ENCODE data around the gene INSL3.
"Not testable (repeated sequence)": the region's sequence is repeated elsewhere in the genome, so short reads cannot be mapped to it uniquely, and the experiment has no call there.

The INSL3 gene

DNA sequence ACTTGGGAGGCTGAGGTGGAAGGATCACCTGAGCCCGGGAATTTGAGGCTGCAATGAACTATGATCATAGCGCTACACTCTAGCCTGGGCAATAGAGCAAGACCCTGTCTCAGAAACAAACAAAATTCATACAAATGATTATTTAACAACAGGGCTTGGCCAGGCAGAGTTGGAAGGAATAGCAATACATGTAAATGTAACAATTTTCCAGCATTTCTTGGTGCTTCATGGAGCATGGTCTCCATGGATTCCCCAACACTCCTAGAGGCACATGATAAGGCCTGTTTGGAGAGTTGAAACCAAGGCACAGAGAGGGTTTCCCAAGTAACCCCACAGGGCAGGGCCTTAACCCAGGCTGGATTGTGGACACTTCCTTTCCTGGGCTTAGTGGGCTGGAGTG, 10.2 kb downstream of the INSL3 start:
- DNase-seq: no peak

DNA sequence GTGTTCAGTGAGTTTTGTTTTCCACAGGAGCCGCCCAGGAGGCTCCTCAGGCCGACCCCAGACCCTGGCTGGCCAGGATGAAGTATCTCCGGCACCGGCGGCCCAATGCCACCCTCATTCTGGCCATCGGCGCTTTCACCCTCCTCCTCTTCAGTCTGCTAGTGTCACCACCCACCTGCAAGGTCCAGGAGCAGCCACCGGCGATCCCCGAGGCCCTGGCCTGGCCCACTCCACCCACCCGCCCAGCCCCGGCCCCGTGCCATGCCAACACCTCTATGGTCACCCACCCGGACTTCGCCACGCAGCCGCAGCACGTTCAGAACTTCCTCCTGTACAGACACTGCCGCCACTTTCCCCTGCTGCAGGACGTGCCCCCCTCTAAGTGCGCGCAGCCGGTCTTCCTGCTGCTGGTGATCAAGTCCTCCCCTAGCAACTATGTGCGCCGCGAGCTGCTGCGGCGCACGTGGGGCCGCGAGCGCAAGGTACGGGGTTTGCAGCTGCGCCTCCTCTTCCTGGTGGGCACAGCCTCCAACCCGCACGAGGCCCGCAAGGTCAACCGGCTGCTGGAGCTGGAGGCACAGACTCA, 13.5 kb downstream of the INSL3 start:
- DNase-seq: no peak

DNA sequence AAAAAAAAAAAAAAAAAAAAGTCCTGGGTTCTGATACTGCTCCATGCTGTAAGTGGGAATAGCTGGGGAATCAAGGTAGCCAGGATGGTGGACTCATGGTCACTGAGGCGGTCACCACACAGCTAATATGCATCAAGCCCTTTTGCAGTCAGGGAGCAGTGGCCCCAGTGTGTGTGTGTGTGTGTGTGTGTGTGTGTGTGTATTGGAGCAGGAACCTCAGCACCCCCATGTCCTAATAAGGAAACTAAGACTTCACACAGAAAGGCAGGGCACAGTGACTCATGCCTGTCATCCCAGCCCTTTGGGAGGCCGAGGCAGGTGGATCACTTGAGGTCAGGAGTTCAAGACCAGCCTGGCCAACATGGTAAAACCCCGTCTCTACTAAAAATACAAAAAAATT, 14.4 kb downstream of the INSL3 start:
- no peak for DNase-seq

DNA sequence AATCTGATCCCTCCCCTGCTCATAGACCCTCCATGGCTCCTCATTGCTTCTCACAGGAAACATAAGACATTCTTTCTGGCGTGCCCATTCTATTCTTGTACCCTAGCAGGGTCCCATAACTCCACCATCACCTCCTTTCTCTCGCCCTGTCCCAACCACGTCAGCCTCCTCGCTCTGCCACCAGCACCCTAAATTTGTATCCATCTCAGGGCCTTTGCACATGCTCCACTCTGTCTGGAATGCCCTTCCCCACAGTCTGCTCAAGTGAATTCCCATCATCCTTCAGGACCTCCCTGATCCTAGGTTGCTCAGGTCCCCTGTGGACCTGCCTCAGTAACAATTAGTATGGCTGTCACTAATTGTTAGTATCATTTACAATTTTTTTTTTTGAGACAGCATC, 15.9 kb downstream of the INSL3 start:
- no peak for DNase-seq

DNA sequence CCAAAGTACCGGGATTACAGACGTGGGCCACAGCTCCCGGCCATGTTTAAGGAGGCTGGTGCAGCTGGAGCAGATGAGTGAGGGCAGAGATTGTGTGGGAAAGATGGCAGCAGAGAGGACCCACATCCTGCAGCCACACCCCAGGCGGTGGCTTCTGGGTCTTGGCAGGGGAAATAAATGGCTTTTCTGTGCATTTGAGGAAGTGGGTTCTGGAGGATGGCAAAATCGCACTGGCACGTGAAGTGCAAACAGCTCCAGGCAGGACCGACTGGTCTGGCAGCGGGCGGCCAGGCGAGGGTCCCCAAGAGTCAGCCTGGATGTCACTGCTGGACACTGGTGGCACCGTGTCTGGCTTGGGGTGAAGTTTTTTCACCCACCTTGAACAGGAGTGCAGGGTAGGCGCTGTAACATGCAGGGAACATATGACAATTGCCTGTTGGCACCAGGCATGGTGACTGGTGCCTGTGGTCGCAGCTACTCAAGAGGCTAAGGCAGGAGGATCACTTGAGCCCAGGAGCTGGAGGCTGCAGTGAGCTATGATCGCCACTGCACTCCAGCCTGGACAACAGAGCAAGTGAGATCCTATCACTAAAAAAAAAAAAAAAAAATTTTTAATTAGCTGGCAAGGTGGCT, 17.9 kb downstream of the INSL3 start:
- DNase-seq: no peak

- DNase-seq: no peak
These were observed 19.0 kb downstream of the INSL3 start for GRCh38 chr19:17802137-17802858.

GRCh38 chr19:17798599-17798998, 22.7 kb downstream of the INSL3 start:
- not testable (repeated sequence) for DNase-seq

DNA sequence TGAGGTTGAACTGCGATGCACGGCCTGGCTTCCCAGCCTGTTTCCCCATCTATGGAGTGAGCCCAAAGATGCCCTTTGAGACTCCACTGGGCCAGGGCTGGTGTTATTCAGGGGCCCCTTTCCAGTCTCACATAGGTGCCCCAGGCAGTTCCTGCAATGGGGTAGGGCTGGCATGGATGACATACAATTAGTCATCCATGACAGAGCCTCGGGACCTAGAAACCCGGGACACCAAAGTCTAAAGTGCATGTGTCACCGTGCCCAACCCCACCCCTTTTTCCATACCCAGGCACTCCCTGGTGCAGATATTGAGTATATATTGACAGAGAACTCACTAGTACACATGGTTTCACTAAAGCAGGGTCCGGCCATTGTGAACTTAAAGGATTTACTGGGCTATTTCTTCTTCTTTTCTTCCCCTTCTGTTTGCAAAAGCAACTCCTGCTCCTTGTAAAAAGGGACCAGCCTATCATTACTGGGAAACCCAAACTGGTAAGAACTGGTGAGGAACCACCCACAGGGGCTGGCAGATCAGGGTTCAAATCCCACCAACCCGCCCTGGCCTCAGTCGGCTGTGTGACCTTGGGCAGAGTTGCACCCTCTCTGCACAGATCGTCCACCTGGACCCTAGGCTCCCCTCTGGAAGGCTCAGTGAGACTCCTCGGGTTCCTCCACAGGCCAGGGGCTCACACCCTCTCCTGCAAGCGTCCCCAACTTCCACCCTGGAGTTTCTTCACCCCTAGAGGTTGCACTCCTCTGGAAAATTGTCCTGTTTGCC, 23.7 kb downstream of the INSL3 start:
- DNase-seq: no peak

DNA sequence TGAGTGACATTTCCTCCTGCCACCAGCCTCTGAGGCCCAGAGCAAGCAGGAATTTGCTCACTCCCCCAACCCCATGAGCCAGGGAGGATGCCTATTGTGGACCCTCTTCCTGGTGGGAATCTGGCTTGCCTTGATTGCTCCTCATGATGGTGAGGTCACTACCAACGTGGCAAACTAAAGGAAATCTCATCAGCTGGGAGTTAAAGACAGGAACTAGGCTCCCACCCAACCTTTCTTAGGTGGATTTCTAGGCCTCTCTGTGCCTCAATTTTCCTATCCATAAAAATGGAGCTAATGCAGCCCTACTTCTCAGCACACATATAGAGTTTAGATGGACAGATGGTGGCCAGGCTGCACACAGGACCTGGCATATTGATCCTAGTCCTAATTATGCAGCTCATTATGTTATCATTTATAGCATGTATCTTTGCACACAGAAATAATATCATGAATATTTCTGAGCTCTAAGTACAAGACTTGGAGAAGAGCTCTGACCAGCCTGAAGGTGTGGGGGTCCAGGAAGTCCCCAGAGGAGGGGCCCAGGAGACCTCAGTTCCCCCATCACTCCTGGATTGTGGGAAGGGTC, 24.4 kb downstream of the INSL3 start:
- no peak for DNase-seq

- no peak for DNase-seq
These were observed 25.1 kb downstream of the INSL3 start for GRCh38 chr19:17796013-17796837.

DNA sequence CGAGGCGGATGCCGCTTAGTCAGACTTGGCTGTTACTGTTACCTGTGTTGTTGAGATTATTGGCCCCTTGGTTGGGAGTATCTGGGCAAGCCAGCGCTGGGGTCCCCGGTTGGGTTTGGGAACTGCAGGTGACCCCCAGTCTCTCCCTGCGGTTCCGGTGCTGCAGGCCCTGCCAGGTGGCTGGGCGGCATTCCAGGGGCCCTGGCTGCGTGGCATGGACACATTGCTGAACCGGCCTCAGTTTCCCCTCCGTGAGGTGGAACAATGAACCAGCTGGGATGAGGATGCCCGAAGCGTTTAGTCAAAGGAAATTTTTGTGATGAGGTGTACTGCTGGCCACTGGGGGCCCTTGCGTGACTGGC, 25.8 kb downstream of the INSL3 start:
- no peak for DNase-seq

DNA sequence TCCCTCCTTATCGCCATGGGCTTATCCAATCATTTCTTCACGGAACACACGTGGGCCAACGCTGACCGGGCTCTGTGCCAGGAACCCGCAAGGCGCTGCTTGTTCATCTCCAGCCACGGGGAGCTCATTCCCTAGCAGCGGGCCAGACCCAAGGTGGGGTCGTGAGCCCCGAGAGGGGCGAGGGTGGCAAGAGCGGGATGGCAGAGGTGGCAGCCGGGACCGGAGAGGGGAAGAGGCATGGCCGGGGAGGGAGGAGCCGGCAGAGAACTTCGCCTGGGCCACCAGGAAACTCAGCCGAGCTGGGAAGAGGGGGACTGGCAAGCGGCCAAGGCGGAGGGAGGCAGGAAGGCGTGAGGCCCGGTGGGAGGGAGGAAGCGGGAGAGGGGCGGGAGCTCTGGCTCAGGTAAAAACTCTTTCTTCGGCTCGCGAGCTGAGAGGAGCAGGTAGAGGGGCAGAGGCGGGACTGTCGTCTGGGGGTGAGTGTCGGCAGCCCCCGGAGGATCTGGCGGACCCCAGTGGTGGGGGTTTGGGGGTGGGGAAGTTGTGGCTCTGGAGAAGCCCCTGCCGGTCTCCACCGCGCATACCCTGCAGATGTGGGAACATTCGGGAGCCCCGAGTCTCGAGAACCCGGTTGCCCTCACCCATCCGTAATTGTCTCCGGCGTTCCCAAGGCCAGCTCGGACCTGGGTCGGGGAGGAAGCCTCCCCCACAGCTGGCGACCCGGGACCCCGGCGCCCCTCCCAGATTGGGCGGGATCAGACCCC, 26.4 kb downstream of the INSL3 start, which contains the start of gene B3GNT3:
TSS of gene B3GNT3 (plus strand) at position 408 of the 764 bp plus-strand sequence. CDS start 12,670 bp downstream, outside the sequence.
- peak; percentile 19 for DNase-seq

GRCh38 chr19:17794412-17794730, 26.9 kb downstream of the INSL3 start:
- no peak for DNase-seq

- DNase-seq: no peak
These were observed 31.1 kb downstream of the INSL3 start for GRCh38 chr19:17790059-17790780.

DNA sequence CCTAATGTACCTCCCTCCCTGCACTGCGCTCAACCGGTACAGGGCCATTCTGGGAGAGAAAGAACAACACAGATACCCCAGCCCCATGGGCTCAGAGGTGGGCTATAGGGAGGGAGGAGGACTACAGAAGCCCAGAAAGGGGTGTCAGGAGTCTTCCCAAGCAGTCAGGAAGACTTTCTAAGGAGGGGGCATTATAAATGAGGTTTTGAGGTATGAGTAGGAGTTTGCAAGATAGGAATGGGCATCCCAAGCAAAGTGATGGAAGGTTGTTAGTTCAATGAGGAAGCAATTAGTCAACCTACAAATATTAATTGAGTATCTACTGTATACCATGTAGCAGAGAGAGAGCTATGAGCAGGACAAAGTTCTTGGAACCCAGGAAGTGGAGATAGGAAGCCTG, 32.7 kb downstream of the INSL3 start:
- no peak for DNase-seq

GRCh38 chr19:17787274-17787913, 33.9 kb downstream of the INSL3 start:
- no peak for DNase-seq

GRCh38 chr19:17784201-17785008, 36.9 kb downstream of the INSL3 start:
- DNase-seq: peak; percentile 88

- not testable (repeated sequence) for DNase-seq
These were observed 37.6 kb downstream of the INSL3 start for GRCh38 chr19:17783721-17784120.

DNA sequence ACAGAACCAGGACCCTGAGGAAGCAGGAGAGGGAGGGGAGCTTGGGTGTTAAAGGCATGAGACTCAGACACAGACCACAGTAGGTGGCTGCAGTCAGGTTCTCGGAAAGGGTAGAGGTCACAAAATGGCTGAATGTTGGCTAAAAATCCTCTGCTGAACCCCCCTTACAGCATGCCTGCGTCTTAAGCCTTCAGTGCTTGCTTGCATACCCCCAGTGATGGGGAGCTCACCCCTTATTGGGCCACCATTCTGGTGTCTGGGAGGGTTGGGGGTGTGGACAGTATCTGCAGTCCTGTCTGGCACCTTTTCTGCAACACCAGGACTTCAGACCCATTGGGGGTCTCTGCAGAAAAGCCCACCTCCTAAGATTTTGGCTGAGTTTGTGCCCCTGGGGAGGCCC, 40.5 kb downstream of the INSL3 start:
- no peak for DNase-seq
